Adrenal gland (tissue), 5 donors: Measurements from ENCODE around the gene CCDC197.

Experiments
- POLR2A ChIP-seq, 2 donors: fragments of 450-650 bp; IDR thresholded peaks; one replicate each; pipeline ENCODE4 v1.6.1; 2017; ENCODE audit warnings: antibody characterized with exemption in 2 of 2, mild to moderate bottlenecking in 2 of 2, moderate library complexity in 1 of 2
- TF ChIP-seq, protein P1 (sequence below), 6 experiments: fragments of 450-650 bp in 4 of 6; fragments of 200-600 bp in 2 of 6; sonication (generic) in 1 of 6; IDR thresholded peaks; 1 replicate in 5 of 6; 2 replicates in 1 of 6; pipeline versions ENCODE4 v1.5.1 to v1.8.0; 2016 to 2021; ENCODE audit warnings: antibody characterized with exemption in 6 of 6, mild to moderate bottlenecking in 2 of 6, moderate library complexity in 1 of 6
- donor health status: DM: no; HTN: no; CAD: no.

DNA sequence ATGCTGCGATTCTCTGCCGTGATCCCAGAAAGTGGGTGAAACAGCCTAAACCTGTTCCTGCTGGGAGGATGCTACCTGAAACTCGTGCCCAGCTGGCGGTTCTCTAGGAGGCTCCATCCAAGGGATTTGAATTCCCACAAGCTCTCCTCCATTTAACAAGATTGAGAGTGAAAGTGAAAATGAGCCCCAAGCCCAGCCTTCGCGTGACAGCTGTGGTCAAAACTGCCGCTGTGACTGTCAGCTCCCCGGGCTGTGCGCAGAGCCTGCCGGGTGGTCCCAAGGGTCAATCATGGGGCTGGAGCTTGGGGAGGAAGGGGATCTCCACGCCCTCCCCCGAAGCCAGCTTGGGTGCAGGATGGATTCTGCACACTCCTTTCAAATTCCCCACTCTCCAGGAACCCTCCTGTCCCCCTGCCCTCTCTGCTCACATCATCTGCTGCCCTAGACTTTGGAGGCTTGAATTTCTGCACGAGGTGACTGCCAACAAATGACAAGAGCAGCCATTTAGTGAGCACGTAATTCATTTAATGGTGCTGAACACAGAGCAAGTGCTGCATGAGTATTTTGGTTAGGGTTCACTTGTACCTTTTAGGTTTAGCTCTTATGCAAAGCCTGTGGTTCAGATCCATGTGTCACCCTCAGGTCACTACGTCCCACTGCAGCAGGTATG is 26.0 kb upstream of the CCDC197 start:
- no peak for TF ChIP-seq POLR2A (IDR thresholded peaks at IDR 0.05)
- TF ChIP-seq, protein P1, sequence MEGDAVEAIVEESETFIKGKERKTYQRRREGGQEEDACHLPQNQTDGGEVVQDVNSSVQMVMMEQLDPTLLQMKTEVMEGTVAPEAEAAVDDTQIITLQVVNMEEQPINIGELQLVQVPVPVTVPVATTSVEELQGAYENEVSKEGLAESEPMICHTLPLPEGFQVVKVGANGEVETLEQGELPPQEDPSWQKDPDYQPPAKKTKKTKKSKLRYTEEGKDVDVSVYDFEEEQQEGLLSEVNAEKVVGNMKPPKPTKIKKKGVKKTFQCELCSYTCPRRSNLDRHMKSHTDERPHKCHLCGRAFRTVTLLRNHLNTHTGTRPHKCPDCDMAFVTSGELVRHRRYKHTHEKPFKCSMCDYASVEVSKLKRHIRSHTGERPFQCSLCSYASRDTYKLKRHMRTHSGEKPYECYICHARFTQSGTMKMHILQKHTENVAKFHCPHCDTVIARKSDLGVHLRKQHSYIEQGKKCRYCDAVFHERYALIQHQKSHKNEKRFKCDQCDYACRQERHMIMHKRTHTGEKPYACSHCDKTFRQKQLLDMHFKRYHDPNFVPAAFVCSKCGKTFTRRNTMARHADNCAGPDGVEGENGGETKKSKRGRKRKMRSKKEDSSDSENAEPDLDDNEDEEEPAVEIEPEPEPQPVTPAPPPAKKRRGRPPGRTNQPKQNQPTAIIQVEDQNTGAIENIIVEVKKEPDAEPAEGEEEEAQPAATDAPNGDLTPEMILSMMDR (IDR thresholded peaks at IDR 0.05) = no peak
